ENCODE measurements around the gene CRYZ.
"Not testable (repeated sequence)": the region's sequence is repeated elsewhere in the genome, so short reads cannot be mapped to it uniquely, and the experiment has no call there.

The CRYZ gene, protein sequence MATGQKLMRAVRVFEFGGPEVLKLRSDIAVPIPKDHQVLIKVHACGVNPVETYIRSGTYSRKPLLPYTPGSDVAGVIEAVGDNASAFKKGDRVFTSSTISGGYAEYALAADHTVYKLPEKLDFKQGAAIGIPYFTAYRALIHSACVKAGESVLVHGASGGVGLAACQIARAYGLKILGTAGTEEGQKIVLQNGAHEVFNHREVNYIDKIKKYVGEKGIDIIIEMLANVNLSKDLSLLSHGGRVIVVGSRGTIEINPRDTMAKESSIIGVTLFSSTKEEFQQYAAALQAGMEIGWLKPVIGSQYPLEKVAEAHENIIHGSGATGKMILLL

DNA sequence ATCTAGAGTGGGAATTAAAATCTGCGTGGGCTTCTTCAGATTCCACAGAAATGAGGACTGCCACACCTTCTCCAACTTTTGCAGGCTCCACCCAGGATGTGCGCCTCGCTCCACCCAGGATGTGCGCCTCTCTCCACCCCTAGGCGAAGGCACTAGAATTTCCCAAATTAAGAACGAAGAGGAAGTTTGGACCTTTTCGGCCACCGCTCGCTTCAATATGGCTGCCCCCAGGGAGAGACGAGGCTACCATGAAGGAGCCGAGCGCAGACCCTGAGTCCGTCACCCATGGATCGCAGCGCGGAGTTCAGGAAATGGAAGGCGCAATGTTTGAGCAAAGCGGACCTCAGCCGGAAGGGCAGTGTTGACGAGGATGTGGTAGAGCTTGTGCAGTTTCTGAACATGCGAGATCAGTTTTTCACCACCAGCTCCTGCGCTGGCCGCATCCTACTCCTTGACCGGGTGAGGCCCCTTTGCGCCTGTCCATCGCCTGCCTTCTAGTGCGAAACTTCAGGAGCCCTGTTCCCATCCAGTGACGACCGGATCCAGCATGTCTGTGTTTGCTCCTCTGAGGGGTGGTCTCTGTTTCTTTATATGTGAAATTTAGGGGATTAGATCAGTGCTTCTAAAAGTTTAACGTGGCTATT, at the start of gene CRYZ, which contains the start of gene TYW3:
Gene CRYZ, minus strand, starts transcription at position 91 of the 644 bp plus-strand sequence. CDS start 8,229 bp downstream, outside the sequence.
Gene TYW3, plus strand, starts transcription at position 193 of the 644 bp plus-strand sequence. Its CDS starts 93 bp downstream, at position 286.
- DNase-seq, result peak; percentile 96

GRCh38 chr1:74780594-74780993, 47.7 kb upstream of the CRYZ start:
- DNase-seq, result no peak

DNA sequence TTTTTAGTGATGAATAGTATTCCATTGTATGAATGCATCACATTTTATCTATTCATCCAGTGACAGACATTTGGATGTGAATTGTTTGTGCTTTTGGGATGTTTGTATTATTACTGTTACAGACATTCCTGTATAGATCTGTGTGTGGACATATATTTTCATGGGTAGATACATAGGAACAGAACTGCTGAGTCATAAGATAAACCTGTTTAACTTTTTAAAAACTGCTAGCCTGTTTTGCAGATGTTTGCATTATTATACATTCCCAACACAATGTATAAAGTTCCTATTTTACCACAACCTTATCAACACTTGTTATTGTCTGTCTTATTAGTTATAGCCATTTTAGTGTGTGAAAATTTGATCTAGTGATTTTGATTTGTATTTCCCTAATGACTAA, 46.9 kb upstream of the CRYZ start:
- DNase-seq, result no peak

DNA sequence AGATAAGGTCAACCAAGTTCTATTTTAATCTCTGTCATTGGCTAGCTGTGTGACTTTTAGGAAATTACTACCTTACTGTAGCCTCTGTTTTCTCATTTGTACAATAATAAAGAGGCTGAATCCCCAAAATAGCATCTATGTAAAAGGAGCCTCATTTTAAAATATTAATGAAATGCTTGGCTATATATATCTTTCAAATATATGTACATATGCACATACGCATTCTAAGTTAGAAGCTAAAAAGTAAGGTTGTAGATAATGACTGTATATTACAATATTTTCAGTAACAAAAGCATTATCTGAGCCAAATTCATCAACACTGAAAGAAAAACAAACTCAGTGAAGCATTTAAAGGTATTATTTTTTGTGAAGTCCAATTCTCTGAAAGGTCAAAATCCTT, 44.7 kb upstream of the CRYZ start:
- DNase-seq, result no peak

GRCh38 chr1:74775735-74776134, 42.9 kb upstream of the CRYZ start:
- no peak for DNase-seq

- no peak for DNase-seq
These were observed 40.7 kb upstream of the CRYZ start for GRCh38 chr1:74773582-74773981.

- no peak for DNase-seq
These were observed 40.1 kb upstream of the CRYZ start for GRCh38 chr1:74772945-74773344.

DNA sequence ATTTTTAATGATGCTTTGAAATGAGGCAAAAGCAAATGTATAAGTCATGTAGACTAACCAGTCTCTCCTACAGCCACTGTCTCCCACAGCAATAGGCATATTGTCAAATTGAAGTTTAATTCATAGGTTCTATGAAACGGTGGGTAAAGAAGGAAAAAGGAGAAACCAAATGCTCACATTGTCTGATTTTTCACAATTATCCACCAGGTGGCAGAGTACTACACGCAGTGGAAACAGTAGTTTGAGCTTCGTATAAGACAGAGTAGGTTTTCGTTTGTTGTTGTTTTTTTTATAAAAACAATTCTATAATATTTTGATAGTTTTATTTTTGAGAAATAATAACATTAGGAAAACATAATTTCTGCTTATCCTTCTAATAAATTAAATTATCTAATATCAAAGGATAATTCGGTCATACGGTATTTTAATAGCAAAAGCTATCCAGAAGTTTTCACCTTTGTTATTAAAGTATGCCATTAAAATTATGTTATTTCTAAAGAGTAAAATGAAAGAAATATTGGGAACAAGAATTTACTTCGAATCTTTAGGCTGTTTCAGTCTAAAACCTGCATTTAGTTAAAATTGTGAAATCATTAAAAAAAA, 39.2 kb upstream of the CRYZ start:
- DNase-seq, result peak; percentile 63

DNA sequence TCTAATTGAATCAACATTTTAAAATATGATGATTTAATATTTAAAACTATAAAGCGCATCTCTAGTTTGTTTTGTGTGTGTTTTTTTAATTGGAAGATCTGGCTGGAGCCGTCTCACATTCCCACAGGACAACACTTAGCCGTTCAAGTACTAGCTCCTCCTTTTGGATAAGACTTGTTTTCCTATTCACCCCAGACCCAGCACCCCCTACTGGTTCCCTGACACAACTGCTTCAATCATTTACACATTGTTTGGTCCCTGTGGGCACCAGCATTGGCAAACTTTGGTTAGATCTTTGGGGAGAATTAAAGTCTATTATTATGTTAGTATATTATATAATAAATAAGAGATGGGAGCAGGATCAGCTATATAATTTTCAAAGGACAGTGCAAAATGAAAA, 34.6 kb upstream of the CRYZ start:
- DNase-seq, result no peak

GRCh38 chr1:74766579-74766978, 33.7 kb upstream of the CRYZ start:
- DNase-seq, result no peak

GRCh38 chr1:74763807-74764206, 31.0 kb upstream of the CRYZ start:
- DNase-seq, result no peak

- not testable (repeated sequence) for DNase-seq
These were observed 23.8 kb upstream of the CRYZ start for GRCh38 chr1:74756650-74757049.

- no peak for DNase-seq
These were observed 22.6 kb upstream of the CRYZ start for GRCh38 chr1:74755475-74755874.

DNA sequence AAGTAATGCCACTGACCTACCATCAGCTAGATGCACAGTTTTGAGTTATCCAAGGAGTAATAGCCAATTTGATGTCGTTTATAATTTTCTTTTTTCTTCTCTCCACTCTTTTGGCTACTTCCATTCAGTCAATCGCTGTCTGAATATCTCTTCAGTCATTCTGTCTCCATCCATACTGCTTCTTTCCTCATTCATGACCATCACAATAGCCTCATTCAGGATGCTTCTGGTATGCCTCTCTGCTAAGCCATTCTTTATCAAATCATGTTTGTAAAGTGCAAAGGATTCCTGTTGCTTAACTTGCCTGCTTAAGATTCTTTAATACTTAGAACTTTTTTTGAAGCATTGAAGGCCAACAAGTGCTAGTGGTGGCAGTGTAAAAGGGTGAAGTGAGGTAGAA, 20.3 kb upstream of the CRYZ start:
- no peak for DNase-seq

- DNase-seq, result no peak
These were observed 16.1 kb upstream of the CRYZ start for GRCh38 chr1:74748960-74749359.

- not testable (repeated sequence) for DNase-seq
These were observed 12.4 kb upstream of the CRYZ start for GRCh38 chr1:74745247-74745646.

DNA sequence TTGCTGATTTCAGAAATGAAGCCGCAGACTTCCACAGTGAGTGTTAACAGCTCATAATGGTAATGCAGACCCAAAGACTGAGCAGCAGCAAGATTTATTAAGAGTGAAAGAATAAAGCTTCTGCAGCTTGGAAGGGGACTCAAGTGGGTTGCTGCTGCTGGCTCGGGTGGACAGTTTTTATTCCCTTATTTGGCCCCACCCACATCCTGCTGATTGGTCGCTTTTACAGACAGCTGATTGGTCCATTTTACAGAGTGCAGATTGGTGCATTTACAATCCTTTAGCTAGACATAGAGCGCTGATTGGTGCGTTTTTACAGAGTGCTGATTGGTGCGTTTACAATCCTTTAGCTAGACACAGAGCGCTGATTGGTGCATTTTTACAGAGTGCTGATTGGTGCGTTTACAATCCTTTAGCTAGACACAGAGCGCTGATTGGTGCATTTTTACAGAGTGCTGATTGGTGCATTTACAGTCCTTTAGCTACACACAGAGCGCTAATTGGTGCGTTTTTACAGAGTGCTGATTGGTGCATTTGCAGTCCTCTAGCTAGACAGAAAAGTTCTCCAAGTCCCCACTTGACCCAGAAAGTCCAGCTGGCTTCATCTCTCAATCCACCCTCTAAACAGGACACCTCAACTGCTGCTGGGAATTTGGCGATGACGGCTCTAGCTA, 7.6 kb upstream of the CRYZ start:
- DNase-seq, result not testable (repeated sequence)

DNA sequence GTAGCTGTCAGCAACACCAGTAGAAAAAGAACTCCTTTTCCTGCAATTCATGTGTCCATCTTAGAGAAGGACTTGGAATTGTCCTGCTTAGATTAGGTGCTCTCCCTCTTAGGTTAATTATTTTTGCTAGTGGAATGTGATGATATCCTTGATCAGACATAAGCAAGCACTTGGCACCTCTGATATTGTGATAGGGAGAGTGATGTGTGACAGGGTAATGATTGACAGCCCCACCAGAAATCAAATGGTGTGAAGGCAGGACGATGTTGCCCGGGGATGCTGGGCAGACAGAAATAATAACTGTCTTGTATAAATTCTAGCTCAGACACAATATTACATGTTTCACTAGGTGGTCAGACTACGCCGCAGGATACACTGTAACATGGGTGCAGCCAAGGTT, 4.5 kb upstream of the CRYZ start:
- no peak for DNase-seq

- peak; percentile 75 for DNase-seq
These were observed 994 bp upstream of the CRYZ start for GRCh38 chr1:74733604-74734484.

GRCh38 chr1:74732071-74732946, 541 bp downstream of the CRYZ start:
- not testable (repeated sequence) for DNase-seq

DNA sequence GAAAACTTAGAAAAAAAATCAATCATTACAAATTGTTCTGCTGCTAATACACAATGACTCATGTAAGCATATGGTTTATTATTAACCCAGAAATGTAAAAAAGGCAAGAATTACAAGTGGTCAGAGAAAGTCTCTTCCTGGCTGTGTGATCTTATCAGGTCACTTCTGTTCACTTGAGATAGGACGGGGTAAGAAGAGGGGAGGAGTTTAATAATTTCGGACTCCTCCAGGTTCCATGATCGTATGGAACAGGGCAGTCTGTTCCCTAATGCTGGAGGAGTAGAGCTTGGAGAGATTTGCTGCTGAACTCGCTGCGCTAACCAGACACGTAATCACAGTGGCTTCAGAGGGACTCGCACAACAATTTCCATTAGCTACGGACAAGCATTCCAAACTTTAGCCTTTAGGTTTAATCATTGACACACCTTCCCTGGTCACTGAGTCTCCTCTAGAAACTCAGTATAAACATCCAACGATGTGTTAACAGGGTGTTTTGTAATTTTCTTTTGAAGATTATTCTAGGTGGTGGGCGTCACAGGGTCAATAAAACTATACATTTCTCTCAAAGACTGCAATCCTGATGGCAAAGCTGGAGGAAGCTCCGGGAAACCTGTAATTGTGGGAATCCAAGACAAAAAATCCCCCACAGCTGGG, 1.3 kb downstream of the CRYZ start:
- DNase-seq, result no peak
